Activated CD4-positive, alpha-beta T cell treated with anti-CD3 and anti-CD28 coated beads for 4 hours (primary cell): ENCODE data around the gene OSBPL5.
A peak's percentile ranks its signal among the peaks of the same experiment; 100 is the strongest.

Experiments used
- DNase-seq, 2 donors: peaks; one replicate each; pipeline ENCODE4 v3.0.0-alpha.2; 2020

Gene OSBPL5

GRCh38 chr11:3133261-3134217 lies 31.6 kb downstream of the OSBPL5 start:
- no peak for DNase-seq

GRCh38 chr11:3132831-3133260 lies 32.3 kb downstream of the OSBPL5 start:
- no peak for DNase-seq

- no peak for DNase-seq
These were observed 32.8 kb downstream of the OSBPL5 start for GRCh38 chr11:3132271-3132781.

- DNase-seq: no peak
These were observed 33.7 kb downstream of the OSBPL5 start for GRCh38 chr11:3131330-3131941.

GRCh38 chr11:3130269-3131071 lies 34.6 kb downstream of the OSBPL5 start:
- DNase-seq: no peak

GRCh38 chr11:3129591-3130268 lies 35.4 kb downstream of the OSBPL5 start:
- DNase-seq: no peak

- DNase-seq: no peak
These were observed 35.9 kb downstream of the OSBPL5 start for GRCh38 chr11:3129181-3129590.

- DNase-seq: no peak
These were observed 36.5 kb downstream of the OSBPL5 start for GRCh38 chr11:3128356-3129180.

GRCh38 chr11:3127706-3128355 lies 37.3 kb downstream of the OSBPL5 start:
- no peak for DNase-seq

- no peak for DNase-seq
These were observed 38.0 kb downstream of the OSBPL5 start for GRCh38 chr11:3126901-3127691.

GRCh38 chr11:3126207-3126865 lies 38.8 kb downstream of the OSBPL5 start:
- no peak for DNase-seq

- no peak for DNase-seq
These were observed 40.3 kb downstream of the OSBPL5 start for GRCh38 chr11:3124821-3125220.

- DNase-seq: no peak
These were observed 41.1 kb downstream of the OSBPL5 start for GRCh38 chr11:3123761-3124733.

- no peak for DNase-seq
These were observed 41.8 kb downstream of the OSBPL5 start for GRCh38 chr11:3123305-3123704.

GRCh38 chr11:3122775-3123201 lies 42.3 kb downstream of the OSBPL5 start:
- no peak for DNase-seq

- DNase-seq: peak in 1 of 2 donors; percentile 0
These were observed 43.0 kb downstream of the OSBPL5 start for GRCh38 chr11:3121931-3122774.

- DNase-seq: peak in 1 of 2 donors; percentile 0
These were observed 43.7 kb downstream of the OSBPL5 start for GRCh38 chr11:3121416-3121815.
